Ishikawa (cell line): ENCODE measurements around the gene COL2A1.
A peak's percentile ranks its signal among the peaks of the same experiment; 100 is the strongest.

Experiments used
- CEBPB ChIP-seq: IDR thresholded peaks from 2 replicates; pipeline ENCODE4 v1.6.1; 2012
- CREB1 ChIP-seq: IDR thresholded peaks from 2 replicates; pipeline ENCODE4 v1.6.1; 2012; ENCODE audit warnings: low read depth
- EGR1 ChIP-seq: IDR thresholded peaks from 2 replicates; pipeline ENCODE4 v1.6.1; 2012
- EP300 ChIP-seq: IDR thresholded peaks from 2 replicates; pipeline ENCODE4 v1.6.1; 2012; ENCODE audit warnings: borderline replicate concordance
- FOXM1 ChIP-seq: IDR thresholded peaks from 2 replicates; pipeline ENCODE4 v1.6.1; 2012; ENCODE audit warnings: low read depth, borderline replicate concordance
- MAX ChIP-seq: IDR thresholded peaks from 2 replicates; pipeline ENCODE4 v1.6.1; 2012
- NFIC ChIP-seq: IDR thresholded peaks from 2 replicates; pipeline ENCODE4 v1.6.1; 2012
- RAD21 ChIP-seq: IDR thresholded peaks from 2 replicates; pipeline ENCODE4 v1.6.1; 2012; ENCODE audit warnings: low read depth
- REST ChIP-seq: IDR thresholded peaks from 2 replicates; pipeline ENCODE4 v1.6.1; 2012; ENCODE audit warnings: low read depth, mild to moderate bottlenecking
- TAF1 ChIP-seq: IDR thresholded peaks from 2 replicates; pipeline ENCODE4 v1.6.1; 2012; ENCODE audit warnings: low read depth, mild to moderate bottlenecking
- TCF12 ChIP-seq: IDR thresholded peaks from 2 replicates; pipeline ENCODE4 v1.6.1; 2012; ENCODE audit warnings: low read depth
- TEAD4 ChIP-seq: IDR thresholded peaks from 2 replicates; pipeline ENCODE4 v1.6.1; 2012
- USF1 ChIP-seq: IDR thresholded peaks from 2 replicates; pipeline ENCODE4 v1.6.1; 2012
- YY1 ChIP-seq: IDR thresholded peaks from 2 replicates; pipeline ENCODE4 v1.6.1; 2012; ENCODE audit warnings: low read depth
- ZBTB7A ChIP-seq: IDR thresholded peaks from 2 replicates; pipeline ENCODE4 v1.6.1; 2012; ENCODE audit warnings: low read depth

The COL2A1 gene

GRCh38 chr12:47949441-47950341 is 54.6 kb downstream of the COL2A1 start:
- TF ChIP-seq RAD21 (peak; percentile 98), YY1 (no peak), CEBPB (no peak), TEAD4 (0 out of 2 replicates have a peak, but pooled peaks have one; percentile 27), FOXM1 (no peak), REST (no peak), EGR1 (no peak), EP300 (no peak), MAX (peak; percentile 57; the same call in 1 of the 2 replicates), TAF1 (no peak), TCF12 (no peak), NFIC (peak; percentile 26; the same call in 1 of the 2 replicates), ZBTB7A (no peak), CREB1 (no peak), USF1 (no peak)

GRCh38 chr12:47947341-47947740 is 56.9 kb downstream of the COL2A1 start:
- TF ChIP-seq EGR1 (no peak), REST (no peak), TEAD4 (no peak), NFIC (no peak), TCF12 (no peak), YY1 (no peak), CREB1 (no peak), RAD21 (no peak)

- no peak for TF ChIP-seq REST
- TF ChIP-seq YY1 = no peak
- no peak for TF ChIP-seq RAD21
- TF ChIP-seq ZBTB7A = no peak
- no peak for TF ChIP-seq EP300
- no peak for TF ChIP-seq TCF12
- TF ChIP-seq USF1 = no peak
- TF ChIP-seq TAF1 = no peak
- no peak for TF ChIP-seq TEAD4
- TF ChIP-seq CREB1 = no peak
- no peak for TF ChIP-seq EGR1
- TF ChIP-seq NFIC = no peak
- no peak for TF ChIP-seq MAX
- no peak for TF ChIP-seq FOXM1
- no peak for TF ChIP-seq CEBPB
These were observed 57.6 kb downstream of the COL2A1 start for GRCh38 chr12:47946413-47947323.

GRCh38 chr12:47945341-47945728 is 58.9 kb downstream of the COL2A1 start:
- TF ChIP-seq YY1 (no peak), EP300 (no peak), EGR1 (no peak), TEAD4 (no peak), RAD21 (no peak), CEBPB (no peak), USF1 (no peak), TAF1 (no peak), REST (no peak), FOXM1 (no peak), MAX (no peak), CREB1 (no peak), NFIC (no peak), TCF12 (no peak), ZBTB7A (no peak)
